PC-9 (cell line): ENCODE measurements around the gene DLG1.

Source experiments
- EZH2 ChIP-seq: fragments of 200-600 bp; sonication (generic); IDR thresholded peaks from 2 replicates; pipeline ENCODE4 v1.8.0; 2017; ENCODE audit warnings: antibody characterized with exemption, low read depth
- TF ChIP-seq, protein P1 (sequence below): fragments of 200-600 bp; sonication (generic); conservative IDR thresholded peaks from 2 replicates; pipeline ENCODE4 v1.6.1; 2017; ENCODE audit warnings: mixed run types, antibody characterized with exemption, mild to moderate bottlenecking, moderate library complexity

DNA sequence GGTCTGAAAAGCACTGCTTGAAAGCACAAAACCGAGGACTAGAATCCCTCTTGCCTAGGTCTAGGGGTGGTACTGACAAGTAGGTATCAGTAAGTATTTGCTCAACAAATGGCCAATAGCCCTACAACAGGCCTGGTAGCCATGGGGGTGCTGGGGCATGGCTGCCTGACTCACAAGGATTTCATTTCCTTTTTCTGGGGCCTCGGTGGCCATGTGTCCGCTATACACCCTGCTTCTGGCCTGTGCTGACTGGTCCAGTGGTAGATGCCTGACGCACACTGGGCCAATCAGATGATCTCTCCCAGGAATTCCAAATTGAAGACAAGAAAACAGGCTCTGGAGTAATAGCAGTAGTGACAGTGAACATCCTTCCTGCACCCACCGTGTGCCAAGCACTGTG is 298.2 kb downstream of the DLG1 start:
- TF ChIP-seq, protein P1, sequence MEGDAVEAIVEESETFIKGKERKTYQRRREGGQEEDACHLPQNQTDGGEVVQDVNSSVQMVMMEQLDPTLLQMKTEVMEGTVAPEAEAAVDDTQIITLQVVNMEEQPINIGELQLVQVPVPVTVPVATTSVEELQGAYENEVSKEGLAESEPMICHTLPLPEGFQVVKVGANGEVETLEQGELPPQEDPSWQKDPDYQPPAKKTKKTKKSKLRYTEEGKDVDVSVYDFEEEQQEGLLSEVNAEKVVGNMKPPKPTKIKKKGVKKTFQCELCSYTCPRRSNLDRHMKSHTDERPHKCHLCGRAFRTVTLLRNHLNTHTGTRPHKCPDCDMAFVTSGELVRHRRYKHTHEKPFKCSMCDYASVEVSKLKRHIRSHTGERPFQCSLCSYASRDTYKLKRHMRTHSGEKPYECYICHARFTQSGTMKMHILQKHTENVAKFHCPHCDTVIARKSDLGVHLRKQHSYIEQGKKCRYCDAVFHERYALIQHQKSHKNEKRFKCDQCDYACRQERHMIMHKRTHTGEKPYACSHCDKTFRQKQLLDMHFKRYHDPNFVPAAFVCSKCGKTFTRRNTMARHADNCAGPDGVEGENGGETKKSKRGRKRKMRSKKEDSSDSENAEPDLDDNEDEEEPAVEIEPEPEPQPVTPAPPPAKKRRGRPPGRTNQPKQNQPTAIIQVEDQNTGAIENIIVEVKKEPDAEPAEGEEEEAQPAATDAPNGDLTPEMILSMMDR = no peak
- TF ChIP-seq EZH2 = no peak
